DMS153 treated with DMSO at 0.1 percent for 48 hours (cell line): ENCODE data around the gene INTS3.
"Not testable (repeated sequence)": the region's sequence is repeated elsewhere in the genome, so short reads cannot be mapped to it uniquely, and the experiment has no call there.

Experiments used
- DNase-seq: peaks from one replicate; lab custom pipeline; 2025; ENCODE audit not compliant: unreplicated experiment; lab: John Stamatoyannopoulos, UW

The INTS3 gene

GRCh38 chr1:153750026-153750995, 22.5 kb downstream of the INTS3 start:
- DNase-seq, result no peak

- DNase-seq, result no peak
Observed at GRCh38 chr1:153752072-153752471, 24.2 kb downstream of the INTS3 start.

- no peak for DNase-seq
Observed at GRCh38 chr1:153752571-153753195, 24.8 kb downstream of the INTS3 start.

GRCh38 chr1:153754266-153754665, 26.4 kb downstream of the INTS3 start:
- no peak for DNase-seq

GRCh38 chr1:153760440-153760839, 32.6 kb downstream of the INTS3 start:
- DNase-seq, result no peak

GRCh38 chr1:153763365-153764225, 35.7 kb downstream of the INTS3 start:
- DNase-seq, result no peak

GRCh38 chr1:153764310-153764709, 36.5 kb downstream of the INTS3 start:
- no peak for DNase-seq

- not testable (repeated sequence) for DNase-seq
Observed at GRCh38 chr1:153766663-153767062, 38.8 kb downstream of the INTS3 start.

- DNase-seq, result no peak
Observed at GRCh38 chr1:153767519-153767918, 39.7 kb downstream of the INTS3 start.

- no peak for DNase-seq
Observed at GRCh38 chr1:153768316-153769181, 40.7 kb downstream of the INTS3 start.

GRCh38 chr1:153769221-153769620, 41.4 kb downstream of the INTS3 start:
- no peak for DNase-seq

GRCh38 chr1:153770797-153771196, 42.9 kb downstream of the INTS3 start:
- no peak for DNase-seq

GRCh38 chr1:153771261-153771660, 43.4 kb downstream of the INTS3 start:
- DNase-seq, result no peak

- no peak for DNase-seq
Observed at GRCh38 chr1:153771841-153772593, 44.2 kb downstream of the INTS3 start.

GRCh38 chr1:153773096-153773921, 45.5 kb downstream of the INTS3 start:
- DNase-seq, result no peak

- DNase-seq, result no peak
Observed at GRCh38 chr1:153774026-153774595, 46.3 kb downstream of the INTS3 start.

GRCh38 chr1:153774780-153775457, 47.1 kb downstream of the INTS3 start, which contains the start of gene SLC27A3:
Gene SLC27A3, plus strand, starts transcription at chr1:153775407. Its CDS starts 91 bp downstream, at chr1:153775498.
- DNase-seq, result peak; percentile 81
